Hippocampal formation (tissue), 2 donors: ENCODE measurements around the gene SERTAD3.
A peak's percentile ranks its signal among the peaks of the same experiment; 100 is the strongest.
"Not testable (repeated sequence)": the region's sequence is repeated elsewhere in the genome, so short reads cannot be mapped to it uniquely, and the experiment has no call there.

Source experiments
- DNase-seq, 2 donors: peaks; one replicate each; lab custom pipeline; 2025; lab: John Stamatoyannopoulos, UW

Gene SERTAD3

GRCh38 chr19:40457953-40458596, 13.9 kb upstream of the SERTAD3 start:
- no peak for DNase-seq

- no peak for DNase-seq
These were observed 12.9 kb upstream of the SERTAD3 start for GRCh38 chr19:40457048-40457447.

- not testable (repeated sequence) for DNase-seq
These were observed 9.8 kb upstream of the SERTAD3 start for GRCh38 chr19:40453943-40454342.

GRCh38 chr19:40453151-40453735, 9.1 kb upstream of the SERTAD3 start:
- no peak for DNase-seq

- DNase-seq = no peak
These were observed 7.9 kb upstream of the SERTAD3 start for GRCh38 chr19:40452016-40452415.

GRCh38 chr19:40450664-40451063, 6.5 kb upstream of the SERTAD3 start:
- DNase-seq = no peak

GRCh38 chr19:40449506-40449905, 5.4 kb upstream of the SERTAD3 start:
- DNase-seq = no peak

GRCh38 chr19:40446263-40446784, 2.2 kb upstream of the SERTAD3 start:
- no peak for DNase-seq

- no peak for DNase-seq
These were observed 1.7 kb upstream of the SERTAD3 start for GRCh38 chr19:40445780-40446262.

- no peak for DNase-seq
These were observed 734 bp upstream of the SERTAD3 start for GRCh38 chr19:40444825-40445312.

GRCh38 chr19:40443131-40443999, 770 bp downstream of the SERTAD3 start:
- DNase-seq = peak; percentile 92 to 99

- no peak for DNase-seq
These were observed 1.6 kb downstream of the SERTAD3 start for GRCh38 chr19:40442328-40443130.

GRCh38 chr19:40441719-40442253, 2.3 kb downstream of the SERTAD3 start:
- no peak for DNase-seq

GRCh38 chr19:40438284-40438683, 5.9 kb downstream of the SERTAD3 start:
- no peak for DNase-seq

- peak; percentile 82 to 83 for DNase-seq
These were observed 10.5 kb downstream of the SERTAD3 start for GRCh38 chr19:40433391-40434216.

GRCh38 chr19:40432760-40433159, 11.4 kb downstream of the SERTAD3 start:
- not testable (repeated sequence) for DNase-seq

- no peak for DNase-seq
These were observed 12.4 kb downstream of the SERTAD3 start for GRCh38 chr19:40431698-40432097.

- not testable (repeated sequence) for DNase-seq
These were observed 13.9 kb downstream of the SERTAD3 start for GRCh38 chr19:40430242-40430641.

- not testable (repeated sequence) for DNase-seq
These were observed 15.9 kb downstream of the SERTAD3 start for GRCh38 chr19:40428197-40428596.
